SIG-M5 (cell line): Measurements from ENCODE around the gene DNAAF8.

Experiments used
- DNase-seq: peaks from one replicate; lab custom pipeline; 2025; lab: John Stamatoyannopoulos, UW

DNAAF8 gene

GRCh38 chr16:4734063-4734729 is at the start of gene DNAAF8, which contains the start of gene ANKS3:
DNAAF8 (plus strand) TSS chr16:4734537; CDS start chr16:4736515, 1,978 bp downstream.
ANKS3 (minus strand) TSS chr16:4734271; CDS start chr16:4730149, 4,122 bp downstream.
- peak; percentile 43 for DNase-seq

GRCh38 chr16:4684763-4685162 is 49.6 kb upstream of the DNAAF8 start:
- no peak for DNase-seq

GRCh38 chr16:4685292-4685691 is 49.0 kb upstream of the DNAAF8 start:
- no peak for DNase-seq

GRCh38 chr16:4685776-4686496 is 48.4 kb upstream of the DNAAF8 start:
- no peak for DNase-seq

- DNase-seq, result no peak
These were observed 47.7 kb upstream of the DNAAF8 start for GRCh38 chr16:4686497-4687210.

GRCh38 chr16:4687416-4687815 is 46.9 kb upstream of the DNAAF8 start:
- DNase-seq, result no peak

- DNase-seq, result no peak
These were observed 46.2 kb upstream of the DNAAF8 start for GRCh38 chr16:4687946-4688673.

- DNase-seq, result no peak
These were observed 45.7 kb upstream of the DNAAF8 start for GRCh38 chr16:4688674-4689045.

GRCh38 chr16:4689091-4689671 is 45.2 kb upstream of the DNAAF8 start:
- no peak for DNase-seq

- DNase-seq, result no peak
These were observed 44.3 kb upstream of the DNAAF8 start for GRCh38 chr16:4689864-4690704.

- no peak for DNase-seq
These were observed 43.2 kb upstream of the DNAAF8 start for GRCh38 chr16:4690946-4691665.

- DNase-seq, result no peak
These were observed 42.5 kb upstream of the DNAAF8 start for GRCh38 chr16:4691666-4692412.

GRCh38 chr16:4692460-4693295 is 41.7 kb upstream of the DNAAF8 start:
- no peak for DNase-seq

- peak; percentile 59 for DNase-seq
These were observed 40.9 kb upstream of the DNAAF8 start, which contains the start of gene NUDT16L1 for GRCh38 chr16:4693296-4693955. NUDT16L1 (plus strand) TSS chr16:4693562; CDS start chr16:4693727, 165 bp downstream.

- no peak for DNase-seq
These were observed 40.2 kb upstream of the DNAAF8 start for GRCh38 chr16:4693956-4694641.

- no peak for DNase-seq
These were observed 39.5 kb upstream of the DNAAF8 start for GRCh38 chr16:4694642-4695451.
